Measurements from ENCODE around the gene BCAP31.

GRCh38 chrX:153738056-153738605 is 13.9 kb upstream of the BCAP31 start:
- no peak for TF ChIP-seq POLR2A (IDR thresholded peaks at IDR 0.05)
- TF ChIP-seq, protein P1, sequence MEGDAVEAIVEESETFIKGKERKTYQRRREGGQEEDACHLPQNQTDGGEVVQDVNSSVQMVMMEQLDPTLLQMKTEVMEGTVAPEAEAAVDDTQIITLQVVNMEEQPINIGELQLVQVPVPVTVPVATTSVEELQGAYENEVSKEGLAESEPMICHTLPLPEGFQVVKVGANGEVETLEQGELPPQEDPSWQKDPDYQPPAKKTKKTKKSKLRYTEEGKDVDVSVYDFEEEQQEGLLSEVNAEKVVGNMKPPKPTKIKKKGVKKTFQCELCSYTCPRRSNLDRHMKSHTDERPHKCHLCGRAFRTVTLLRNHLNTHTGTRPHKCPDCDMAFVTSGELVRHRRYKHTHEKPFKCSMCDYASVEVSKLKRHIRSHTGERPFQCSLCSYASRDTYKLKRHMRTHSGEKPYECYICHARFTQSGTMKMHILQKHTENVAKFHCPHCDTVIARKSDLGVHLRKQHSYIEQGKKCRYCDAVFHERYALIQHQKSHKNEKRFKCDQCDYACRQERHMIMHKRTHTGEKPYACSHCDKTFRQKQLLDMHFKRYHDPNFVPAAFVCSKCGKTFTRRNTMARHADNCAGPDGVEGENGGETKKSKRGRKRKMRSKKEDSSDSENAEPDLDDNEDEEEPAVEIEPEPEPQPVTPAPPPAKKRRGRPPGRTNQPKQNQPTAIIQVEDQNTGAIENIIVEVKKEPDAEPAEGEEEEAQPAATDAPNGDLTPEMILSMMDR (IDR thresholded peaks at IDR 0.05) = no peak

All from transverse colon (tissue), 3 donors.